HUES48 (cell line): ENCODE measurements around the gene PTPRQ.

Experiments
- H3K27ac ChIP-seq: one replicate; pipeline ENCODE4 v1.7.0; 2013; ENCODE audit warnings: low read depth, low read length, inconsistent platforms
- H3K27me3 ChIP-seq: 2 replicates; pipeline ENCODE4 v1.6.1; 2013; ENCODE audit warnings: mild to moderate bottlenecking, low read length; ENCODE audit not compliant: control insufficient read depth, insufficient read depth
- H3K36me3 ChIP-seq: 2 replicates; pipeline ENCODE4 v1.6.1; 2013; ENCODE audit warnings: low read length; ENCODE audit not compliant: control insufficient read depth, insufficient read depth
- H3K4me1 ChIP-seq: 2 replicates; pipeline ENCODE4 v1.6.1; 2013; ENCODE audit warnings: mild to moderate bottlenecking, low read length; ENCODE audit not compliant: control insufficient read depth, insufficient read depth
- H3K4me3 ChIP-seq: 2 replicates; pipeline ENCODE4 v1.5.1; 2013; ENCODE audit warnings: mild to moderate bottlenecking, low read depth, low read length
- H3K9ac ChIP-seq: 2 replicates; pipeline ENCODE4 v1.6.1; 2013; ENCODE audit warnings: mild to moderate bottlenecking, low read depth, low read length, moderate library complexity
- H3K9me3 ChIP-seq: 2 replicates; pipeline ENCODE4 v1.6.1; 2013; ENCODE audit warnings: low read length; ENCODE audit not compliant: control insufficient read depth, insufficient read depth

PTPRQ gene

DNA sequence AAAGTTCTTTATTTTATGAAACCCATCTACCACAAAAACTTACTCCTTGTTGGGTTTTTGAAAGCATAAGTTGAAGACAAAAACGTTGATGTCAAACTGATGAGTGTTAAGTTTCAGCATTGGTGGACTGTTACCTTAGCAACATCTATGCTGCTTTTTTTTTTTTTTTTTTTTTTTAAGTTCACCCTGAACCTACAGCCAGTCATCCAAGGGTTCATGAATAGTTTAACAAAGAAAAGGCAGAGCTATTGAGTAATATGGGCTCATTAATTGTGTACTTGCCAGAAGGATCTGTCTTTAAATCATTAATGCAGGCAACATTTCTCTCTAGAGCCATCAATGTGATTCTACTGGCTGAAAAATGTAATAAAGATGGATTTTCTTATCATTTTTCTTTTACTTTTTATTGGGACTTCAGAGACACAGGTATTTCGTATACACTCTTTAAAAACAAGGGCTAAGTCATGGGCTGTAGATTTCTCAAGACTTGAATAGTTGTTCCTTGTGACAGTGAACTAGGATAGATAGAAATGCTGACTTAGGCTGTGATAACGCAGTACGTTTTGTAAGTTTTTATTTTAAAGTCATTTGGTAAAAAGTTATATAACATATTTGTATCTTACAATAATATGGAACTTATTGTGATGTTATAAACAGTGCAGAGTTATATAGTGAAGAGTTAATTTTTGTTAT, at the start of gene PTPRQ:
Gene PTPRQ, plus strand, starts transcription at position 262 of the 693 bp plus-strand sequence. Its CDS starts 111 bp downstream, at position 373.
- Histone ChIP-seq H3K4me3 (no peak within 1 kb of the TSS), H3K36me3 (no peaks in the 10 kb centered on the region), H3K27ac (no peak within 1 kb of the TSS), H3K4me1 (no peaks in the 10 kb centered on the region), H3K9me3 (no peaks in the 10 kb centered on the region), H3K9ac (no peak within 1 kb of the TSS), H3K27me3 (no peaks in the 10 kb centered on the region)

- Histone ChIP-seq H3K4me3 (no peak overlapping the region), H3K27me3 (no peaks in the 10 kb centered on the region), H3K9ac (no peak overlapping the region), H3K36me3 (no peaks in the 10 kb centered on the region), H3K9me3 (no peaks in the 10 kb centered on the region), H3K27ac (no peak overlapping the region), H3K4me1 (no peaks in the 10 kb centered on the region)
Measured at GRCh38 chr12:80400571-80400991, 43.5 kb upstream of the PTPRQ start.

- no peaks in the 10 kb centered on the region for H3K36me3 ChIP-seq
- no peaks in the 10 kb centered on the region for H3K27me3 ChIP-seq
- H3K9me3 ChIP-seq: no peaks in the 10 kb centered on the region
- H3K4me3 ChIP-seq: no peak overlapping the region
- no peaks in the 10 kb centered on the region for H3K4me1 ChIP-seq
- no peak overlapping the region for H3K27ac ChIP-seq
- no peak overlapping the region for H3K9ac ChIP-seq
Measured at GRCh38 chr12:80401191-80401590, 42.8 kb upstream of the PTPRQ start.

GRCh38 chr12:80404629-80405028, 39.4 kb upstream of the PTPRQ start:
- Histone ChIP-seq H3K36me3 (no peaks in the 10 kb centered on the region), H3K9me3 (no peaks in the 10 kb centered on the region), H3K9ac (no peak overlapping the region), H3K27me3 (no peaks in the 10 kb centered on the region), H3K27ac (no peak overlapping the region), H3K4me1 (no peaks in the 10 kb centered on the region), H3K4me3 (no peak overlapping the region)

GRCh38 chr12:80406253-80406652, 37.8 kb upstream of the PTPRQ start:
- Histone ChIP-seq H3K36me3 (no peaks in the 10 kb centered on the region), H3K9me3 (no peaks in the 10 kb centered on the region), H3K27me3 (no peaks in the 10 kb centered on the region), H3K27ac (no peak overlapping the region), H3K4me3 (no peak overlapping the region), H3K4me1 (no peaks in the 10 kb centered on the region), H3K9ac (no peak overlapping the region)

DNA sequence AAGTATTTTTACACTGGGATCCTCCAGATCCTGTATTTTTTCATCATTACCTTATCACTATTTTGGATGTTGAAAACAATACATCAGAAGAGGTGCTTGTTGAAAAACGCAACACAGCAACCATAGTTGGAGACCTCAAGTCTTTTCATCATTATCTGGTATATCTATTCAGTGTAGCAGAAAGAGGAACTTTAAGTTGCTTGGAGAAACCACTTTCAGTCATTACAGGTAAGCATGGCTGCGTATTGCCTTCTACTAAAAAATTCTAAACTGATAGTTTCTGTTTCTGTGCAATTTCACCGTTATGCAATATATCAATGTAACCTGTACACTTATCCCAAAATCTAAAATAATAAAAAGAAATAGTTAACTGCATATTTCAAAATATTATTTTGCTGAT, 32.2 kb upstream of the PTPRQ start:
- H3K4me3 ChIP-seq: no peak overlapping the region
- no peaks in the 10 kb centered on the region for H3K27me3 ChIP-seq
- no peaks in the 10 kb centered on the region for H3K36me3 ChIP-seq
- no peaks in the 10 kb centered on the region for H3K4me1 ChIP-seq
- H3K27ac ChIP-seq: no peak overlapping the region
- H3K9me3 ChIP-seq: no peaks in the 10 kb centered on the region
- H3K9ac ChIP-seq: no peak overlapping the region

GRCh38 chr12:80412343-80412953, 31.6 kb upstream of the PTPRQ start:
- Histone ChIP-seq H3K4me3 (no peak overlapping the region), H3K27ac (no peak overlapping the region), H3K9ac (no peak overlapping the region), H3K9me3 (no peaks in the 10 kb centered on the region), H3K4me1 (no peaks in the 10 kb centered on the region), H3K27me3 (no peaks in the 10 kb centered on the region), H3K36me3 (no peaks in the 10 kb centered on the region)

DNA sequence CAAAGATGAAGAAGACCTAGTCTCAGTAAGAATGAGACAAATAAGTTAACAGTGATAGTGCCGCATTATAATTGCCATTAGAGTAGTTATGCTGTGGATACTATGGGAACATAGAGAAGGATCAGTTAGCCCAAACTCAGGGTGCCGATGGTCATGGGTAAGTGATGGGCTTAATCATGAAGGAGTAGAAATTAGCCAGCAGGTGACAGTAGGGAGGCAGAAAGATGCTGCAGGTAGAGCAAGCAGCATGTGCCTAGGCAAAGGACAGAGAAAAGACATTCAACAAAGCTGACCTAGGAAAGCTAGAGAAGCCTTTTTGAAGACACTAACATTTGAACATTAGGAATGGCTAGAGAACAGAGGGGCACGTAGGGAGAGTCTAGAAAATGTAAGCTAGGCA, 30.6 kb upstream of the PTPRQ start:
- H3K4me3 ChIP-seq: no peak overlapping the region
- H3K27me3 ChIP-seq: no peaks in the 10 kb centered on the region
- no peaks in the 10 kb centered on the region for H3K36me3 ChIP-seq
- no peak overlapping the region for H3K9ac ChIP-seq
- H3K27ac ChIP-seq: no peak overlapping the region
- H3K9me3 ChIP-seq: no peaks in the 10 kb centered on the region
- H3K4me1 ChIP-seq: no peaks in the 10 kb centered on the region

GRCh38 chr12:80415466-80415865, 28.6 kb upstream of the PTPRQ start:
- Histone ChIP-seq H3K9ac (no peak overlapping the region), H3K9me3 (no peaks in the 10 kb centered on the region), H3K27me3 (no peaks in the 10 kb centered on the region), H3K36me3 (no peaks in the 10 kb centered on the region), H3K4me3 (no peak overlapping the region), H3K4me1 (no peaks in the 10 kb centered on the region), H3K27ac (no peak overlapping the region)

GRCh38 chr12:80419644-80420043, 24.4 kb upstream of the PTPRQ start:
- Histone ChIP-seq H3K4me3 (no peak overlapping the region), H3K27ac (no peak overlapping the region), H3K9ac (no peak overlapping the region), H3K9me3 (no peaks in the 10 kb centered on the region), H3K4me1 (no peaks in the 10 kb centered on the region), H3K27me3 (no peaks in the 10 kb centered on the region), H3K36me3 (no peaks in the 10 kb centered on the region)

DNA sequence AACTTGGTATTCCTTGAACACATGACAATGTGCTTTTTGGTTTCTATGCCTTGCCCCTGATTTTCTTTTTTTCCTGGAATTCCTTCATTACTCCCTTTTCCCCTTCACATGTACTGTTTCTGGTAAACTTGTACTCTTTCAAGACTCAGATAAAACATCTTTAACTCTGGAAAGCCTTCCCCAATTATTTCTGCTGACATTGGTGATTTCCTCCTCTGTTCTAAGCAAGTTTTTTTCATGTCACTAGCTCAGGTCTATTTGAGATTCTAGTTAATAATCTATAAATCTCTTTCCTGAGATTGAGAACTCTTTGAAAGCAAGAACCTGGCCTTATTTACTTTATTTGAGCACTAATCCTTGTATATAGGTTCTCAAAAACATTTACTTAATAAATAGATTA, 24.0 kb upstream of the PTPRQ start:
- no peak overlapping the region for H3K9ac ChIP-seq
- H3K27me3 ChIP-seq: no peaks in the 10 kb centered on the region
- no peak overlapping the region for H3K27ac ChIP-seq
- H3K36me3 ChIP-seq: no peaks in the 10 kb centered on the region
- no peaks in the 10 kb centered on the region for H3K4me1 ChIP-seq
- H3K4me3 ChIP-seq: no peak overlapping the region
- no peaks in the 10 kb centered on the region for H3K9me3 ChIP-seq
